T-helper 2 cell (primary cell): ENCODE results near the gene GLYATL1.
"Not testable (repeated sequence)": the region's sequence is repeated elsewhere in the genome, so short reads cannot be mapped to it uniquely, and the experiment has no call there.

Experiments used
- DNase-seq, 5 experiments: peaks; one replicate each; pipeline versions ENCODE4 v3.0.0 to v3.0.0-alpha.2; 2012 to 2022

GLYATL1 gene

DNA sequence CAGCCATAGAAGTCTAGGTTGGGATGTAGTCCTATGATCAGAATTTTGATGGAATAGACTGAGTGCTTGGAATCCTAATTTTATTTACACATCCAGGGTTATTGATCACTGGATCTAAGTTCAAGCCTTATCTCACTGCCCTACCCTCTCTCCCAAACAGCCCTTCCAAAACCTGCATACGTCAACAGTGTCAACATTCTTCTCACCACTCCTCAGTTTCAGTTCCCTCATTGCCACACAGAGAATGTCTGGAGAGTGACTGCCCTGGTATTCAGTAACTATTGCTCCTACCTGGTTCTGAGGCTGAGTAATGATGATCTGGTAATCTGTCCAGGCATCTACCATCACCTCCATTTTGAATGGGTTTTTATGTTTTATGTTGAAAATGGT, 60.0 kb downstream of the GLYATL1 start:
- DNase-seq, result no peak

DNA sequence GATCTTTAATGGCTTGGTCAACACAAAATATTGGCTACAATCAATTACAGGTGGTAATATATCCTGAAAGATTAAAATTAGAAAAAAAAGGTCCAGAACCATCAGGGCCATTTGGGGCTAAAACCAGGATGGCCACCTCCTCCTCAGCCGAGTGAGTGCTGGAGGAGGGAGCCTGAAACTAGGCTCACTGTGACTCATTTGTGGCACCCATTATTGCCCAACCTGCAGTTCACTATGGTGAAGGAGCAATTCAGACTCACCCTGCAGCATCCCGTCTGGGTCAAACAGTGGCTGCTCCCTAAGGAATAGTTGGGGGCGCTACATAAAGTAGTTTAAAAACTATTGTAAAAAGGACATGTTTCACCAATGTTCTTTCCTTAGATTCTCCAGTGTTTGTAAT, 60.7 kb downstream of the GLYATL1 start:
- no peak for DNase-seq

DNA sequence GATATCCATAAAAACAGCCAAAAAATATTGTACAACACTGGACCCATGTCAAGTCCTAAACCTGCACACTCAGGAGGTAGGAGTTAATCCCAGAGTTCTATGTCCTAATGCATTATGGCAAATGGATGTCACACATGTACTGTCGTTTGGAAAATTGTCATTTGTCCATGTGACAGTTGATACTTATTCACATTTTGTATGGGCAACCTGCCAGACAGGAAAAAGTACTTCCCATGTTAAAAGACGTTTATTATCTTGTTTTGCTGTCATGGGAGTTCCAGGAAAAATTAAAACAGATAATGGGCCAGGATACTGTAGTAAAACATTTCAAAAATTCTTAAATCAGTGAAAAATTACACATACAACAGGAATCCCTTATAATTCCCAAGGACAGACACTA, 62.7 kb downstream of the GLYATL1 start:
- not testable (repeated sequence) for DNase-seq
